Activated CD4-positive, CD25-positive, alpha-beta regulatory T cell treated with anti-CD3 and anti-CD28 coated beads, Interleukin-2, amount 50 U/mL, for 24 hours (primary cell): Measurements from ENCODE around the gene MOCS2.
A peak's percentile ranks its signal among the peaks of the same experiment; 100 is the strongest.
"Not testable (repeated sequence)": the region's sequence is repeated elsewhere in the genome, so short reads cannot be mapped to it uniquely, and the experiment has no call there.

Experiments
- ATAC-seq, 2 donors: fragments of 150-1000 bp; cut with Tn5 transposase; one replicate each; pipeline ENCODE4 v1.10.0; 2021; ENCODE audit warnings: mild to moderate bottlenecking in 1 of 2, moderate library complexity in 1 of 2

The MOCS2 gene

DNA sequence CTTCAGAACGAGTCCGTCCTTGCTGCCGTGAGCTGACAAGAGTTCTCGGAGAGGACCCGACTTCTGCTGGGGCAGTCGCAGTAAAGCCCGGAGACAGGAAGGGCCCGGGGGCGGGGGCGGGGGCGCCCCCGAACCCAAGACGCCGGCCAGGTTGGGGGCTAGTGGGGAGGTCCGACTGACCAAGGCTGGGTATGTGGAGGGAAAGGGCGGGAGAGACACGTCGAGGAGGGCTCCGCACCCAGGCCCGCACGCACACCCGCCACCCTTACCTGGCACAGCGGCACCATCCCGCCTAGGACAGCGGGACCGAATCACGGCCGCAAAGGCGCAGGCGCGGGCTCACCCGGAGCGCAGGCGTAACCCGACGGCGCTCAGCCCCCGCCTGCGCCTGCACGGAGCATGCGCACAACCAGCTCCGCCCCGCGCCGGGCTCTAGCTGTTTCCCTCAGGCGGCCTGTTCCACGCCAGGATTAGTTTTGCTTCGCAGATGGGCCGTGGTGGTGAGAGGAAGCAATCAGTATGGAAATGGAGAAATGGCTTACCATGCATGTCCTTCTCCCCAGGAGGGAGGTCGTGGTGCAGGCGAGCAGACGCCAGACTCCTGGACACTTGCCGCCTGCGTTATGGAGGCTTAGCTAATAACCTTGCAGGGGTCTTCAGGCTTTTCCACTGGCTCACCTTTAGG is at the start of gene MOCS2:
Gene MOCS2, minus strand, starts transcription at position 315 of the 685 bp plus-strand sequence. CDS start 2,583 bp downstream, outside the sequence.
- ATAC-seq: peak; percentile 98 to 99

DNA sequence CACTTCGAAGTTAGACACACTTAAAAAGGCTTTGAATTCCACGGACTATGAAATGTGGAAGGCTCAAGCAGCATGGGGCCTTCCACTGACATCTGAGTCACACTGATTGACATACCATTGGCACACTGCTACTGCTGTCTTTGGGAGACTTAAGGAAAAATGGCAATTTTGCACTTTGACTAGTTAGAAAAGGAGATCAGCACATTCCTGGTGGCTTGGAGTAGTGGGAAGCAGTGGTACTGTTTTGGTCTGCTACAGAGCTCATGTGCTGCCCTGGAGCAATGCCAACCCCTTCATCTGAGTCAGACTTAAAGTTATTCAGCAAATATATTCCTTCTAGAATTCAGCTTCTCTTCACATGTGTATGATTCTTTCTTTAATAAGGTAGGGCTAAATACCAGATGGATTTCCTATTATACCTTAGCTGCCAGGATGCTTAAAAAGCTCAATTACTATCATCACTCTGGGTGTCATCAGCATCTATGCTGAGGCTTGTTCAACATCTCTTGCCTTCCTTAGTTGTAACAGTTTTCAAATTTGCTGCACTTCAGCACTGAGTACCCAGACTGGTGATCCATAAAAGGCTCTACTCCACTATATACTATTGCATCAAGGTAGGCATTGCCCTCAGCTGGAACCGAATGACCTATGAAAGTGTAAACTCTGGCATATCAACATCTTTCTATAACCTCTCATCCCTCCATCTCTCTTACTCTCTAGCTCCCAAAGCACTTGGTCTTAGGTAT is 42.3 kb upstream of the MOCS2 start:
- no peak for ATAC-seq

DNA sequence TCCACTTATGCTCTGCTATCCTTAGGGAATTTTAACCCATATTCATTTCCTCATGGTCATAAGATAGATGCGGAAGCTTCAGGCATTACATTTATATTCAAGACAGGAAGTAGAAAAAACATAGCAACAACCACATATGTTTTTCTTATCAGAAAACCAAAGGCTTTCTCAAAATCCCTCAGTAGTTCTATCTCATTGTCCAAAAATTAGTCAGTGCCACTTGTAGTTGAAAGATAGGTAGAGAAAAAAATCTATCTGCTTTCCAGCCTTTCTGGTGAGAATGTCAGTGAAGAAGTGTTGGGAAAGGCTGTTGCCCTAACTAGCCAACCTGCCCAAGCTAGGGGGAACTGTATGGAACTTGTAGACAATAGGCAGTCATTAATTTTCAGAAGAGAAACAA is 23.5 kb upstream of the MOCS2 start:
- ATAC-seq: no peak

DNA sequence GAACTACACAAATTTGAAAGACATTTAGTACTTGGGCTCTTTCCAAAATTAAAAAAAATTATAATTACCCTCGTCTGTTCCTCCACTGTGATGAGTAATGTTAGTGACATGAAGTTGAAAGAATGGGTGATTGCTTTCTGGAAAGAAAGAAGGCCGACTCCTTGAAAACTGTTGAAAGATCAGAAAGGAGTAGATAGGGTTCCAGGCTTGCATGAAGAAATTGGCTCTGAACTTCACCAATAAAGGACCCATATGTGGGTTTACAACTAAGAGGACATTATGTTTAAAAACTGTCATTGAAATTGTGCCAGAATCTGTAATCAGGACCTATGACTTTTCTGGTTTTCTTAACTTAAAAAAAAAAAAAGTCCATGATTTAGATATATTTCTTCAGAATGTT is 20.7 kb upstream of the MOCS2 start:
- no peak for ATAC-seq

DNA sequence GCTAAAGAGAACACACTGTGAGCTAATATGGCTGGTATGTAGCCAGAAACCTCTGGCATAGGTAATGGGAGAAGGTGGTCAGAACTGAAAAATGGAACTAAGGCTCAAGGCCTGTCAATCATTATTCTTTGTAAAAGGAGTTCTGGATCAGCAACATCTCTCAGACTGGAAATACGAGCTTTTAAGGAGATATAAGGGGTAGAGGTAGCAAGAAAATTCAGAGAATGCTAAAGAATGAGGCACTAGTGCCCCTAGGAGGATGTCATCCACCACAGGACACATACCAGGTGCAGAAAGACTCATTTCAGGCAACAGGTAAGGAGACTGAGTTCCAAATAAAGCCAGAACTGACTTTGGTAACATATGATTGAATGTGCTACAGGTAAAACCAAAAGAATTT is 18.9 kb upstream of the MOCS2 start:
- ATAC-seq: no peak

GRCh38 chr5:53127107-53127506 is 17.6 kb upstream of the MOCS2 start:
- no peak for ATAC-seq

- no peak for ATAC-seq
Observed at GRCh38 chr5:53126521-53126920, 17.0 kb upstream of the MOCS2 start.

- ATAC-seq: no peak
Observed at GRCh38 chr5:53123702-53124101, 14.1 kb upstream of the MOCS2 start.

- ATAC-seq: no peak
Observed at GRCh38 chr5:53120165-53120564, 10.6 kb upstream of the MOCS2 start.

GRCh38 chr5:53118879-53119278 is 9.3 kb upstream of the MOCS2 start:
- no peak for ATAC-seq

DNA sequence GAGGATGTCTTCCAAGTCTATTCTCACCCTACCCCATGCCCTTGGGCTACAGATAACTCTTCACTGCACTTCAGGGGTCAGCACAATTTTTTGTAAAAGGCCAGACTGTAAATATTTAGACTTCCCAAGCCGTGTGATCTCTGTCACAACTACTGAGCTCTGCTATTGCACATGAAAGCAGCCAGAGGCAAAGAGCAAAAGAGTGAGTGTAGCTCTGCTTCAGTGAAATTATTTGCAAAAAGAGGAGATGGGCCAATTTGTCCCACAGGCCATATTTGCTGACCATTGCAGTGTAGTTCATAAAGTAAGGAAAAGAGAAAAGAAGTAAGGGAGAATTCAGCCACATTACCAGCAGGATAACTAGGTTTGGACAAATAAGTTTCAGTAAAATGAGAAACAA is 7.0 kb upstream of the MOCS2 start:
- ATAC-seq: no peak

GRCh38 chr5:53114988-53115387 is 5.4 kb upstream of the MOCS2 start:
- no peak for ATAC-seq

- ATAC-seq: no peak
Observed at GRCh38 chr5:53113947-53114346, 4.4 kb upstream of the MOCS2 start.

- no peak for ATAC-seq
Observed at GRCh38 chr5:53112909-53113308, 3.4 kb upstream of the MOCS2 start.

GRCh38 chr5:53112307-53112706 is 2.8 kb upstream of the MOCS2 start:
- not testable (repeated sequence) for ATAC-seq

GRCh38 chr5:53111139-53111538 is 1.6 kb upstream of the MOCS2 start:
- ATAC-seq: no peak

DNA sequence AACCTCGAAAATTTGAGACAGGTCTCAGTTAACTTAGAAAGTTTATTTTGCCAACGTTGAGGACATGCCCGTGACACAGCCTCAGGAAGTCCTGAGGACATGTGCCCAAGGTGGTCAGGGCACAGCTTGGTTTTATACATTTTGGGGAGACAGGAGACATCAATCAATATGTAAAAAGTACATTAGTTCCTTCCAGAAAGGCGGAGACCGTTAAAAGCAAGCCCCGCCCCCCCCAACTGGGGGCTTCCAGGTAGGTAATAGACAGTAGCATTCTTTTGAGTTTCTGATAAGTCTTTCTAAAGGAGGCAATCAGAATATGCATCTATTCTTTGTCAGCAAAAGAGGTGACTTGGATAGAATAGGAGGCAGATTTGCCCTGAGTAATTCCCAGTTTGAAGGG is 599 bp upstream of the MOCS2 start:
- ATAC-seq: peak; percentile 1

DNA sequence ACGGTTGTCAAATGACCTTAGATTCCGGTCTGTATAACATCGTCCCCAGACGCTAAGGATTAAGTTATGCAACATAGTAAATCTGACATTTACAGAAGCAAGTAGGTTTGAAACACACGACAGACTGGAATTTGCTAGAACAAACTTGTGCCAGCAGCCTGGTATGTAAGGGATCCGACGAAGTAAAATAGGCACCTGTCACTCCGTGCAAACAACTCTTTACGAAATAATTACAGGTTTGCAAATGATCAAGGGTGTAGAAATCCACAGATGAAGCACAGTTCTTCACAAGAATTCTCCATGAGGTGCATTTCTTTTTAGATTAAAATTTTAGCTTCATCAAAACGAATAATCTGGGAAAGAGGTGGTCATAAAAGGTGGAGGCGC is 508 bp downstream of the MOCS2 start:
- no peak for ATAC-seq

- ATAC-seq: no peak
Observed at GRCh38 chr5:53105611-53106300, 3.8 kb downstream of the MOCS2 start.

DNA sequence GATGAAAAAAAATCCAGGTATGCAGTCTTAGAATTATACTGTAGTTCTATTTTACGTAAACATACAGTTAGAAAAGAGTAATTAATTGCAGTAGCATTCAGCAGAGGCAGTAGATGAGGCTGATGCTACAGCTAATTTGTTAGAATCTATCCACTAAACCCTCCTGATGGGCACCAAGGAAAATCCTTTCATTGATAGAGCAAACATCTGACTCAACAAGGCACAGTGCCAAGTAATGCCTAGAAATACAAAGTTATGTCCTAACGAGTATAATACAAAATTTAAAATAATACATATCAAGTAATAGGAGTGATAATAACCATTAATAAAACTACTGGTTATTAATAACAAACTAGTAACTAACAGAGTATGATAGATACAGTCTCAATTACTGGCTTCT is 9.0 kb downstream of the MOCS2 start:
- ATAC-seq: no peak

- ATAC-seq: no peak
Observed at GRCh38 chr5:53099546-53099945, 10.0 kb downstream of the MOCS2 start.

DNA sequence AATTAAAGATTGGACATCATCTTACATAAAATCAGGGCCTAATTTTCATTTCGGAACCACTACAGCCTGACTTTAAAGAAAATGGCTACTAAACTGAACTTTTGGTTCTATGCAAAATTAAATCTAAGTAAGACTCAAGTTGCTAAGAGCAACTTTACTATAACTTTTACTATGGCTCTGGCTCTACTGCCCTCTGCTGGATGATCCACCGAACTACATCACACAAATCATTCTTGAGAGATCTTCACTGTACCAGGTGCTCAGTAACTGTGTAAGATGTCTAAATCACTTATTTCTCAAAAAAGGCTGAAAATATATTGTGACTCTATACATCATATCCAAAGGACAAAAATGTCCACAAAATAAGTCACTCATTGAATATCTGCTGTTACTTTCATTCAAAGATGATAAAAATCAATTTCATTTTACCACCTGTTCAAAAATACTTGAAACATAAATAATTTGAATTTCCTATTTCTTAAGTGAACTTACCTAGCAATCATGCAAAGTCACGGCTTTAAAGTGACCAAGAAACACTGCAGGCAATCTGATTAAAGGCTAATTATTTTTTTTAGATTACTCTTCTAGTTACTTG is 13.5 kb downstream of the MOCS2 start:
- ATAC-seq: peak; percentile 48 to 65

GRCh38 chr5:53095217-53095616 is 14.3 kb downstream of the MOCS2 start:
- no peak for ATAC-seq

DNA sequence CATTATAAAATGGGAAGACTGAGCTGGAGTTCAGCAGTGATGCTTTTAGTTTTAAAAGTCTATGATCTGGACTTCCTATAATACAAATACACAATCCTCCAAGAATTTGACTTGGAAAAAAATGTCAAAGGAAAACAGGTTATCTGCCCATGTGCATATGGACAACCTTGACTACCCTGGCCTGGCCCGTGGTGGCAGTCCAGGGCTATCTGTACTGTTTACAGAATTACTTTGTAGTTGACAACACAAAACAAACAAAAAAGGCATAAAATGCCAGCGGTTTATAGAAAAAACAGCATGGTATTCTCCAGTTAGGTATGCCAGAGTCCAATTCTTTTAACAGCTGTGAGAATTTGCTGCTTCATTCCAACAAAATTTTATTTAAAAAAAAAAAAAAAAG is 17.3 kb downstream of the MOCS2 start:
- no peak for ATAC-seq
